ENCODE results near the gene BORCS6. TPM values are rescaled to one million over a fixed set of nuclear protein-coding genes. Genes with fewer than 3 reads are reported as not detected.

The BORCS6 gene
- total and polyA plus RNA-seq, 2 of the 13 experiments (the other 11 are each of a cell fraction or from before 2014, with no cell fraction given), result 2.0 to 5.1 TPM

DNA sequence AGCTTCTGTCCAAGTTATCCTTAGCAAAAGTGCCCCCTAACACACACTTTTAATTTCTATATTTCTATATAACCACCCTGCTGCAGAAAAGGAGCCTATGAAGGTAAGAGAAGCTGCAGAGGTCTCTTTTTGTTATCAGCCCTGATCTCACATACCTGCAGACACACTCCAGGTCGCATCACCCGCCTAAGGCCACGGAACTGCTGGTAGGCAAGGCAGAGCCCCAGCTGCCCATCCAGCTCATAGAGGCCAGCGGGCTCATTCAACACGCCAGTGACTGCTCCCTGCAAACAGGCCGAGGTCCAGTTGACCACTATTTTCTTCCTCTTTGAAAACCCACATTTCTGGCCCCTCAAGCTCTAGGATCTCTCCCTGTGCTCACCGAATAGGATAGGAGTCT, 45.7 kb upstream of the BORCS6 start:
- Histone ChIP-seq H2AFZ (ENCODE audit: low read length) (no peak overlapping the region), H3K4me2 (ENCODE audit: low read depth, low read length) (no peak overlapping the region), H3K79me2 (ENCODE audit: insufficient read depth, low read length) (no peaks in the 10 kb centered on the region), H4K20me1 (ENCODE audit: insufficient read depth, low read length) (no peaks in the 10 kb centered on the region), H3K27ac (ENCODE audit: extremely low read length, insufficient read depth, low read length) (no peak overlapping the region), H3K9me3 (ENCODE audit: low read length) (no peaks in the 10 kb centered on the region), H3K27me3 (ENCODE audit: control insufficient read depth in 1 of 2, insufficient read depth in 2 of 2, low read length in 2 of 2) (no peaks in the 10 kb centered on the region), H3K4me3 (replicated peaks in 1 of 3; ENCODE audit: insufficient read depth in 1 of 3, low read depth in 2 of 3, low read length in 3 of 3) (no peak overlapping the region), H3K4me1 (ENCODE audit: insufficient read depth, low read length) (peaks cover 17% of the 10 kb centered on the region; the same call in 1 of the 2 replicates), H3K9ac (ENCODE audit: insufficient read depth, low read depth, low read length) (no peak overlapping the region), H3K36me3 (replicated peaks in 1 of 2; ENCODE audit: control insufficient read depth in 1 of 2, insufficient read depth in 2 of 2, low read length in 2 of 2) (peaks cover 38 to 87% of the 10 kb centered on the region in 2 experiments)
- in situ Hi-C loops (cut with HindIII; ENCODE audit: extremely low pct_ligation_motif_present, low pct_unique_long_range_greater_than_20kb) (no loop called here), intact Hi-C loops (cut with micrococcal nuclease; ENCODE audit: unreplicated experiment) (no loop called here)
- BruUV-seq (replicated peaks), result no TSS peak
- ATAC-seq (no peak), FAIRE-seq (no peak), DNase-seq (ENCODE audit: low spot score) (no peak)
- ChIA-PET CTCF (ENCODE audit: low intra/inter-chr PET ratio, low total read pairs) (no interaction called here), POLR2A (interaction anchor here (0.9 to 1.7 kb wide), 3 partner anchors 10 to 60 kb away, joined by 3 to 4 read pairs (median 3); partner anchors contain the start of gene SLC25A35)
- WGBS (ENCODE audit: low lambda C conversion rate), result 99% methylated on average over 7 of the region's 7 CpGs
- TF ChIP-seq RFX1 (IDR thresholded peaks at IDR 0.05) (no peak), MBD4 (IDR thresholded peaks at IDR 0.05; ENCODE audit: borderline replicate concordance, low read length) (no peak)

DNA sequence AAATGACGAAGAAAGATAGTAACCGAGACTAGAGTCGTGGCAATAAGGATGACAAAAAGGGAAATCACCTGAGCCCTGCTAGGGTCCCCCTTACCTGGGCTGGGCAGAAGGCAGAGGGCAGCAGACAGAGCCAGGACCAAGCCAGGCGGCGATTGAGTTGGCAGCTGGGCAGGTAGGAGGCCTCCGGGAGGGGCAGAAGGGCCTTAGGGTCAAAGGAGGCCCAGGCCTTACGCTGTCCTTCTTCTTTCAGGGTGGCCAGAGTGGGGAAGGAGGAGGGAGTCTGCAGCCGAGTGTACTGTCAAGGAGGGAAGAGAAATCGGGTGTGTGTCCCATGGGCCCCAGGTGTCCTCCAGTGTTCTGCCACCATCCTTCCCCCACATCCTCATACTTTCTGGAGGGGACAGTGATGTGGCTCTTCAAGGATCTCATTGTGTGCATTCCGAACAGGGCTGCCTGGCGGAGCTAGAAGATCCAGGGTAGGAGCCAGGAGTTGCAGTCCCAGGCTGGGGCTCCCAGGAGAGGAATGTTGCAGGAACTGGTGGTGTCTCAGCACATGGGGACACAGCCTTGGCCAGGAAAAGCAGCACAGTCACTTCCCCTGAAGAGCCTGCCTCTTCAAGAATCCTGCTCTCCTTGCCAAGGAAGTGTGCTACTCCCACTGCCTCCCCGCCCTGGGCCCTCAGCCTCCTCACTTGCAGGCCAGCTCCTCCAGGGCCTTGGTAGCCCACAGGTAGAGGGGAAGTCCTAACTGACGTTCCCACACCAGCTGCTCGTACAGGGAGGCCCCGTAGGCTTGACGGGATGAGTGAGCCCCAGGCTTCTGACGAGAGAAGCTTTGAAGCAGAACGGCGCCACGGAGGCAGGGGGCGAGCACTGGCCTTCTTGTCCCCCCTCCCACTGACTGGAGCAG, 44.6 kb upstream of the BORCS6 start:
- POLR2A ChIA-PET, result interaction anchor here (0.9 to 1.7 kb wide), 2 partner anchors 9 to 12 kb away, joined by 3 to 4 read pairs; no protein-coding TSS in a partner anchor
- ATAC-seq (no peak), DNase-seq (ENCODE audit: low spot score) (no peak), FAIRE-seq (no peak)
- WGBS (ENCODE audit: low lambda C conversion rate), result 99% methylated on average over 20 of the region's 21 CpGs
- no peaks in the 10 kb centered on the region for H3K9me3 ChIP-seq (ENCODE audit: low read length)
- H3K79me2 ChIP-seq (ENCODE audit: insufficient read depth, low read length), result no peaks in the 10 kb centered on the region
- in situ Hi-C loops (cut with HindIII; ENCODE audit: extremely low pct_ligation_motif_present, low pct_unique_long_range_greater_than_20kb), result no loop called here
- no peak overlapping the region for H3K9ac ChIP-seq (ENCODE audit: insufficient read depth, low read depth, low read length)
- no peak overlapping the region for H3K4me2 ChIP-seq (ENCODE audit: low read depth, low read length)
- H2AFZ ChIP-seq (ENCODE audit: low read length), result no peak overlapping the region
- BruUV-seq (replicated peaks), result no TSS peak
- intact Hi-C loops (cut with micrococcal nuclease; ENCODE audit: unreplicated experiment), result no loop called here
- peaks cover 17% of the 10 kb centered on the region; the same call in 1 of the 2 replicates for H3K4me1 ChIP-seq (ENCODE audit: insufficient read depth, low read length)
- H4K20me1 ChIP-seq (ENCODE audit: insufficient read depth, low read length), result no peaks in the 10 kb centered on the region
- no peak overlapping the region for H3K27ac ChIP-seq (ENCODE audit: extremely low read length, insufficient read depth, low read length)
- no peaks in the 10 kb centered on the region for H3K27me3 ChIP-seq (ENCODE audit: control insufficient read depth in 1 of 2, insufficient read depth in 2 of 2, low read length in 2 of 2)
- no peak overlapping the region for H3K4me3 ChIP-seq (replicated peaks in 1 of 3; ENCODE audit: insufficient read depth in 1 of 3, low read depth in 2 of 3, low read length in 3 of 3)
- CTCF ChIA-PET (ENCODE audit: low intra/inter-chr PET ratio, low total read pairs), result no interaction called here
- H3K36me3 ChIP-seq (replicated peaks in 1 of 2; ENCODE audit: control insufficient read depth in 1 of 2, insufficient read depth in 2 of 2, low read length in 2 of 2), result peaks cover 45 to 93% of the 10 kb centered on the region in 2 experiments
- TF ChIP-seq NCOA1 (CRISPR knock-in tag; IDR thresholded peaks at IDR 0.05) (no peak), WIZ (CRISPR knock-in tag; IDR thresholded peaks at IDR 0.05) (no peak), ZNF292 (CRISPR knock-in tag; IDR thresholded peaks at IDR 0.05; ENCODE audit: borderline replicate concordance, low read depth) (no peak), NCOR1 (IDR thresholded peaks at IDR 0.05; ENCODE audit: borderline replicate concordance, low read length) (no peak), ZBTB8A (CRISPR knock-in tag; IDR thresholded peaks at IDR 0.05; ENCODE audit: borderline replicate concordance, low read depth) (no peak), ZBTB46 (CRISPR knock-in tag; IDR thresholded peaks at IDR 0.05; ENCODE audit: borderline replicate concordance) (no peak), DBP (CRISPR knock-in tag; IDR thresholded peaks at IDR 0.05; ENCODE audit: not compliant biosample characterization) (no peak), U2AF1 (optimal IDR thresholded peaks at IDR 0.05; ENCODE audit: low read depth, low read length) (no peak), NFIC (IDR thresholded peaks at IDR 0.05; ENCODE audit: low read length) (no peak)

Measured in HepG2 (cell line).